HG03108 (cell line): Measurements from ENCODE around the gene DUSP9.

ENCODE experiments used
- ATAC-seq: cut with Tn5 transposase; IDR thresholded peaks from one replicate; pipeline ENCODE4 v1.9.1; 2021; ENCODE audit warnings: moderate library complexity; ENCODE audit not compliant: unreplicated experiment

Gene DUSP9

GRCh38 chrX:153635788-153636668, 11.0 kb upstream of the DUSP9 start:
- ATAC-seq, result no peak

- no peak for ATAC-seq
These were observed 10.3 kb upstream of the DUSP9 start for GRCh38 chrX:153636716-153637115.

GRCh38 chrX:153637121-153638040, 9.6 kb upstream of the DUSP9 start:
- no peak for ATAC-seq

GRCh38 chrX:153638041-153638371, 9.0 kb upstream of the DUSP9 start:
- ATAC-seq, result no peak

GRCh38 chrX:153638436-153639176, 8.4 kb upstream of the DUSP9 start:
- no peak for ATAC-seq

- no peak for ATAC-seq
These were observed 7.6 kb upstream of the DUSP9 start for GRCh38 chrX:153639177-153640044.

DNA sequence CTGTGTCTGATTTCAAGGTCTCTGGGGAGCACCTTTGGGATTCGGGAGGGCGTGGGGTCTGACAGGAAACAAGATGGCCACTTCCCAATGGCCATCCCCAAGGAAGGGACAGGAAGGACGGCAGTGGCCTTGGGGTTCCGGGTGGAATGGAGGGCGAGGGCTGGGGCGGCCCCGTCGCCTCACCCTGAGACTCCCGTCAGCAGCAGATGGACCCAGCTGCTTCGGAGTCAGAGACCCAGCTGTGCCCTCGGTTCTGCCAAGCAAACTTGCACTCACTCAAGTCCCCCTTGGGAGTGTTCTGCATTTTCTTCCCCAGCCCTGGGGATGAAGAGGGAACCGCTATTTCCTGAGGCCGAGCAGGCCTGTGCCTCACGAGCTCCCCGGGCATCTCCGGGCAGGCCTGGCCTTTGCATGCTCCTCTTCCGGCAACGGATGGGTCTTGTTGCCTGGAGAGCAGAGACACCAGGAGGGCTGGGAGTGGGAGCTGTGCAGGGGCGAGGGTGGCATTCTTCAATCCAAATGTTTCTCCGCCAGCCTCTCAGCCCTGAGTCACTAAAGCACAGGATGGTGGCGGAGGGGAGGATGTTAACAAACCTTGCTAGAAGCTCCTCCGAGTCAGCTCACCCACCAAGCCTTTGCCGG, 6.8 kb upstream of the DUSP9 start:
- no peak for ATAC-seq

GRCh38 chrX:153640736-153641575, 6.0 kb upstream of the DUSP9 start:
- no peak for ATAC-seq

DNA sequence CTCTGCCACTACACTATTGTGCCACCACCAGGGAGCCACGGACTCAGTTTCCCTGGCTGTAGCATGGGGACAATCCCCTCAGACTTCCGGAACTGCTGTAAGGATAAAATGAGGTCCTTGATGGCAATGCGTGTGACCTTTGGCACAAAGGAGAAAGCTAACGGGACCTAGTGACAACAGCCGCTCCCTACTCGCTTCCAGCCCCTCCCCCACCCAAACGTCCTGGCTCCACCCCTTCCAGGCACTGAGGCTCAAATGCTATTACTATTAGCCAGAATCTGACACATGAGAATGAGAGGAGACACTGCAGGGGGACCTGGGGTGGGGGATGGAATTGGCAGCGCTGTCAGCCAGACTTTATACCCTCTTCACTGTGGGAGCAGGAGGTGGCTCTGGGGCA, 5.4 kb upstream of the DUSP9 start:
- ATAC-seq, result no peak

DNA sequence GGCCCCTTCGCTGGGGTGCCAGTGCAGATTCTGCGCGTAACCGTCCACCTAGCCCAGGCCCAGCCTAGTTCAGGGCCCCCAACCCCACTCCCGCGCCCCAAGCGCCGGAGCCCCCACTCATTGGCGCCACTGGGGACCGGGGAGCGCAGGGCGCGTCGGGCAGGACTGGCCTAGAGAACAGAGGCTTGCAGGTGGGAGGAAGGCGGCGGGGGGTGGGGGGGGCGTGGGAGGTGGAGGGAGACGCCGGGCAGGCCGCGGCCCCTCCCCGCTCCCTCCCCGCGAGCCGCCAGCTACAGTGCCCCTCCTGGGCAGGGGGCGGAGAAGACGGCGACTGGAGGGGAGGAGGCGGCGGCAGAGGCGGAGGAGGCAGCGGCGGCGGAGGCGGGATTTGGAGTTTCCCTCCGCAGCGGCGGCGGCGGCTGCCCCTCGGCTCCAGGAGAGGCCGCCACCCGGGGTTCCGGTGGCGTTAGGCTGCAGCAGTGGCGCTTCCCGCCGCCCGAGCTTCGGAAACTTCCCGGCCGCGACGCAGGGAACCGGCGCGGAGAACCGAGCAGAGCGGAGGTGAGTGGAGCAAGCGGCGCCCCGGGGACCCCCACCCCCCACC, 4.8 kb upstream of the DUSP9 start:
- no peak for ATAC-seq

DNA sequence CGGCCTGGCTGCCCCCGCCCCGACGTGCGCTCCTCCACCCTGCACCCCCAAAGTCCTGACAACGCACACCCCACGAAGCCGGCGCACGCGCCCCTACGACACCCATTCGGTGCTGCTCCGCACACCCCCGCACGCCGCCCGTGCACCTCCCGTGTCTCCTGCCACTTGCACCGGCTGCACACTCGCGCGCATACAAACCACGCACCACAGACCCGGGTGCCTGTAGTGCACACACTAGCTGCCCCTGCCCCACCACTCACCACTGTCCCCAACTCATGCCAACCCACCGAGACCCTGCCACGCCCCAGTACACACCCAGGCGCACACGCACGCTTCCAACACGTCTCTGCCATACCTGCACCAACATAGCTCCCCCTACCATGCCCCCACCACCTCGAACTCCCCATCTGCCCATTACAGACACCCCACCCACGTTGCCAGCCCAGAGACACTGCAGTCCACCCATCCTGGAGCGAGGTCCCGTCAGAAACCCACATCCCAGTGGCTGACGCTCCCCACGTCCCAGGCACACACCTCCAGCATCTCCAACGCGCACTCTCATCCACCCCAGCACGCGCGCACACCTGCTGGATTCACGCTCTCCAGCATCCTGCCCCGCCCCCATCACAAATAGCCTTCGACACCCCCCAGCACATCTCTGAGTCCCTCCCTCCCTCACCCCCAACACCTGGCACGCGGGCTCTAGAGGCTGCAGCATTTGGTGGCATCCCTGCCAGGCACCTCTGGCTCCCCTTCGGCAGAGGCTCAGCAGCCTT, 4.2 kb upstream of the DUSP9 start:
- ATAC-seq, result no peak

GRCh38 chrX:153643431-153644351, 3.3 kb upstream of the DUSP9 start:
- ATAC-seq, result no peak

DNA sequence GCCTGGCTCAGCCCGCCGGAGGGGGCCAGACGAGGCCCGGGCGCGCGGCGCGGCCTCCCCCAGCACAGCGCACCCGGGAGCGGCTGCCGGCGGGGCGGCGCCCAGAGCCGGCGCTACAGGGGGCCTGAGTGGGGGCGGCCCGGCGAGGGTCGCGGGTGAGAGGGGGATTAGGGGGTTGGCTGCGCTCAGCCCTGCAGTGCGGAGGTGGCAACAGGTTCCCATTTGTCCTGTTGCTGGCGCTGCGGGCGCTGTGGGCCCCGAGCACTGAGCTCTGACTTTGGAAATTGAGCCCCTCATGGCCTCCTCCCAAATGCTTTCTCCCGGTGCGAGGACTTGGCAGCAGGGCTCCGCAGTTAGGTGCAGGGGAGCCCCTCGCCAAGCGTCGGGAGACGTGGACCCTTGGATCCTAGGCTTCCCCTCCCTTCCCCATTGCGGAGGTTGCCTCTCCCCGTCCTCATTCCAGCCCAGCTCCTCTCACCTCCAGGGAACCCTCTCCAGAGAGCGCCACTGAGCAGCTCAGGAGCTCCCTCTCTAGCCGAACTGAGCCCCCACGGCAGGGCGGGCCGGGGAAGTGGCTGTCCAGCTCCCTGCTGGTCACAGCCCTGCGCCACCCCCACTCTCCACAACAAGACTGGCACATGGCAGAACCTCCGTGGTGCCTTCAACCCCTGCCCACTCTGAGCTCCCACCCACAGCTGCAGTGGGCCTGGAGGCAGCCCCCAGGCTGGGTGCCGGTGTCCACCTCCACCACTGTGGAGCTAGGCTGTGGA, 2.5 kb upstream of the DUSP9 start:
- ATAC-seq, result no peak

DNA sequence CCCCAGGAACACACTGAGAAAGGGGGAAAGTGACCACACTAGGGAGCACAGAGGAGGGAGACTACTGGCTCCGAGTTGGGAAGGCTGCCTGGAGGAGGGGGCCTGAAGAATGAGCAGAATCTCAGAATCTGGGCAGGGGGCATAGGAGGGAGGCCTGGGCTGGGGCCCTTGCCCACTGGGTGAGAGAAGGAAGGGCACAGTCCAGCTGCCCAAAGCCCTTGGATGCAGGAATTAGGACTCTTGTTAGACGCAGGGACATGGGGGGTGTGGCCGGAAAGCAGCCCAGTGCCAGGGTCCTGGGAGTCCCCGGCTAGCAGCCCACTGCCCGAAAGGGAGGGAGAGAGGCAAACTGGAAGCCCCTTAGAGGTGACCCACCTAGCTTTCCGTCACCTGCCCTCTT, 1.9 kb upstream of the DUSP9 start:
- no peak for ATAC-seq

DNA sequence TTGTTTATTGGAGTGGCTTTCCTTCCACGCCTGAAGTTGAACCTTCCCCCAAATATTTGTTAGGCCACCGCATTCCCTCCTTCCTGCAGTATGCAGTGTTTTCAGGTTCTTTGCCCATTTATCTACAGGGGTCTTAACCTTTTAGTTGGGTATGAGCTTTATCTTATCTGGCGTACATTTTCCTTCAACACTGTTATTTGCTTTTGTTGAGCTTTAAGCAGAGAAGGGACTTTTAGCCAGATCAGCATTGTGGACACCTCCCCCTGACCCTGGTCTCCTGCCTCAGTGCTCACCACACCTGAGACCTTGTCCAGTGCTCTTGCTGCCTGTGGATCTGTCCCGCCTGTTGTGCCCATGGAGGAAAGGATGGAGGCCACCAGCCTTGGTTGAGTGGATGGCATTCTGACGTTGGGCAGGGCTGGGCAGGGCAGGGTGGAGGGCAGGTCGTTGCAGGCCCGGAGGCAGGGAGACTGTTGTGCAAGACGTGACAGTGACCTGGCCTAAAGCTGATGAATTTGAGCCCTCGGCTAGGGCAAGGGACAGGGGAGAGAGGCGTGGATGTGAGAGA, 998 bp upstream of the DUSP9 start:
- no peak for ATAC-seq
